GM20000 (cell line): ENCODE results near the gene PIEZO1.
A peak's percentile ranks its signal among the peaks of the same experiment; 100 is the strongest.

Experiments
- DNase-seq: peaks from one replicate; pipeline ENCODE4 v3.0.0; 2012; ENCODE audit warnings: low spot score
- CTCF ChIP-seq: IDR thresholded peaks from 2 replicates; pipeline ENCODE4 v1.5.1; 2012; ENCODE audit warnings: mild to moderate bottlenecking, control low read depth; ENCODE audit errors: extremely low read depth, missing control alignments

The PIEZO1 gene

GRCh38 chr16:88770461-88771293 lies 14.3 kb downstream of the PIEZO1 start:
- DNase-seq: peak; percentile 78

GRCh38 chr16:88769617-88770460 lies 15.2 kb downstream of the PIEZO1 start:
- peak; percentile 89 for DNase-seq
- TF ChIP-seq CTCF: no peak

More at GRCh38 chr16:88770461-88771293, 14.3 kb downstream of the PIEZO1 start:
- TF ChIP-seq CTCF: no peak

DNA sequence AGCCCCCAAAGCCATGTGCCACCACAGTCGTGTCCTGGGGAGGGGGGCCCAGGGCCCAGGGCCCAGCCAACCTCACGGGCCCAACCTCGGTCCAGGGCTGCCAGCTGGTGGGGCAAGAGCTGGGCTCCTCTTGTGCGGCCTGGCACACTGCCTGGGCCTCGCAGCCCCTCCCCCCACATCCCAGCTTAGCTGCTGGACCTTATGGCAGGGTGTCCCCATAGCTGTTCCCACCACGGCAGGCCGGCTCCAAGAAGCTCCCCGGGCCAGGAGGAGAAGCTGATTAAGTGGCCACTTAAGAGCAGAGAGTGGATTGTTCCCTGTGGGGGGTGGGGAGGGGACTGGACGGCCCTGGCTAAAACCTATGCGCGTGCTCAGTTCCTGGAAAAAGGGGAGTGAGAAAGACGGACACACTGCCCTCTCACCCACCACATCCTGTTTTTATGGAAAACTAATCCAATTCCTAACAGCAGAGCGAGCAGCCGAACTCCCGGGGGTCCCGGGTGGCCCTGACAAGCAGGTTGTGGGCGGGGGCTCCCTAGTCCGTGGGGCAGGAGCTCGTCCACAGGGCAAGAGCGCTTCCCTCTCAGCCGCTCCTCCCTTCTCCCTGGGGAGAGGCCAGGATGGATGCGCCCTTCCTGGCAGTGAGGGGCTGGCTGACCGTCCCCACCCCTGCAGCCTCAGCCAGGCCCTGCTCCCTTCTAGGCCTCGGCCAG lies 16.8 kb downstream of the PIEZO1 start:
- no peak for TF ChIP-seq CTCF
- no peak for DNase-seq

DNA sequence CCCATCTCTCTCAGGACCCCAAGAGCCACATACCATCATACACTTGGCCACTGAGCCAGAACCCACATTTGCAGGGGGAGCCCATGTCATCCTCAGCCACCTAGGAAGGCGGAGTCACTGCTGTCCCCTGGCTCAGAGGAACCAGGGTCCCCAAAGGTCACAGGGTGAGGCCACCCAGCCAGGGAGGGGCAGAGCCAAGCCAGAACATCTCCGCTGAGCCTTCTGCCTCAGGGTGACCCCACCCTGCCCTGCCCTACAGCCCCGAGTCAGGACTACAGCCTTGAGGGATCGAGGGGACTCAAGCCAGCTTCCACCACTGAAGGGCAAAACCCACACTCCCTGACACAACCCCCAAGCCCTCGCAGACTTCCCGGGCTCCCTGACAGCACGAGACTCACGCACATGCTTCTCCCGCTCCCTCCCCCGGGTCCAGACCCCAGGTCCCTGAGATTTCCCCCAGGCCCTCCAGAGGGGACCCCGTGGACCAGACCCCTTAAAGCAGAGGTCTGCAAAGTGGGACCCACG lies 17.4 kb downstream of the PIEZO1 start:
- no peak for DNase-seq
- no peak for TF ChIP-seq CTCF

DNA sequence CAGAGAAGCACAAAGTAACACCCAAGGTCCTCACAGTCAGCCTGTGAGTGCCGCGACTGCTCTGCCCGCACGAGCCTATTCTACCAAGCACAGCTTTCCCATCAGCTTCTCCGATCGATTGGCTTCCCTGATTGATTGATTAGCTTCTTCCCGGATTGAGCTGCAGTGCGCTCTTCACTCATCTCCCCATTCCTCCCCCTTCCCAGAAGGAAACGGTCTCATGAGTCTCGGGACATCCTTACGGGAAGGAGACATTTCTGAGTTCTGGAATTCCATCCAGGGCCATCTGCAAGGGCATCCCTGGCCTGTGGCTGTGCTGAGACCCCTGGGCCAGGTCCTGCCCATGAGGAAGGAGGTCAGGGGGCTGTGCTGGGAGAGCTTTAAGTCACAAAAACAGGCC lies 18.0 kb downstream of the PIEZO1 start:
- DNase-seq: no peak
- TF ChIP-seq CTCF: no peak

DNA sequence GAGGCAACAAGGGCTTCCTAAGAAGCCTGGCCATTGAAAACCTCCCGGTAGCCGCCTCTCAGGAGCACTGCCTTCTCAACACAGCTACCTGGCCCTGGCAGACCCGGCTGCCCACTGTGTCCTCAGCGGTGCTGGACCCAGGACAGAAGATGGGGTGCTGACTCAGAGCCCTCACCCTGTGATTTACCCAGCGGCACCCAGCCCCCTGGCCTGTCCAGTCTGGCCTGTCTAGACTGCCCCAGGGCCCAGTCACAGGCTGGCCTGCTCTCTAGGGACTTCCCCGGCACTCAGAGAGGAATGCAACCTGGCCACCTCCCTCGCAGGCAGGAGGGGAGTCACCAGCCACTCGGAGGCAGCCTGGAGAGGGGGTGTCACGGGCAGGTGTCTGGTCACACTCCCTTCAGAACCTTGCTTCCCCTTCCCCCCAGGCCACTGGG lies 20.1 kb downstream of the PIEZO1 start:
- no peak for TF ChIP-seq CTCF

DNA sequence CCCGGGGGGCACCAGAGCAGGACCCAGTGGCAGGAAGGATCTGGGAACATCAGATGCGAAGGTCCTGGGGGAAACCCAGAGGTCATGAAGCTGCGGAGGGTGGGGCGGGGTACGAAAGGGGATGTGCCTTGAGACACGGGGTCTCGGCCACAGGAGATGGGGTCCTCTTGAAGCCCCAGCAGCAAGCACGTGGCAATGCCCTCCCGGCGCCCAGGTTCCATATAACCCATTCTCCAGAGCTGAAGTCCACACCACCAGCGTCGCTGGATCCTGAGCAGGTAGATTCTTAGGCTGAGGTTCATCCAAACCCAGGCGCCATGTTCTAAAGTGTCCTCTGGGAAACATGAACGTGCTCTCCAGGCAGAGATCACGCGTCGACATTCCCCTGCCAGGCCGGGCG lies 20.9 kb downstream of the PIEZO1 start:
- no peak for TF ChIP-seq CTCF
- DNase-seq: no peak

More for the DNA sequence above, 20.1 kb downstream of the PIEZO1 start:
- DNase-seq: no peak
